Measurements from ENCODE around the gene BTBD6.

DNA sequence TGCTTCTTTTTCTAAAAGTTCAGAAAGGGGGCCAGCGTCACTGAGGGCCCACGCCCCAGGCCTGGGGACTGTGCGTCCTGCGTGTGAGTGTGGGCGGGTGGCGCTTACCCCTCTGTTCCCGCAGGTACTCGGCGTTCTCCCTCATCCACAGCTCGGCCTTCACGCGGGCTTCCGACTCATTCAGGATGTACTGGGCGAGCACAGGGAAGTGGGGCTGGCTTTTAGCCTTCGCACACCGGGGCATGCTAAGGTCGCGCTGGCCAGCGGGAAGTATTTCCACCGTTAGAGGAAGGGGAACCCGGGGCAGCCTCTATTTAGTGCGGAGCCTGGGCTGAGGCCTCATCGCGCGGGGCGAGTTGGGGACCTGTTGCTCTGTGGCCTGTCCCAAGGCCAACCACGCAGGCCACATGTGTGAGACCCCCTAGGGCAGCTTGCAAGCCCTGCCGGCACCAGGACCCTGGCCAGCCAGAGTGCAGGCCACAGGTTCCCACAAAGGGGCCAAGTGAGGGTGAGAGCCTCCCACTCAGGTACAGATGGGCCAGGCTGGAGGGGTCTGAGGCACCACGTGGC lies 29.2 kb upstream of the BTBD6 start:
- TF ChIP-seq, protein P1, sequence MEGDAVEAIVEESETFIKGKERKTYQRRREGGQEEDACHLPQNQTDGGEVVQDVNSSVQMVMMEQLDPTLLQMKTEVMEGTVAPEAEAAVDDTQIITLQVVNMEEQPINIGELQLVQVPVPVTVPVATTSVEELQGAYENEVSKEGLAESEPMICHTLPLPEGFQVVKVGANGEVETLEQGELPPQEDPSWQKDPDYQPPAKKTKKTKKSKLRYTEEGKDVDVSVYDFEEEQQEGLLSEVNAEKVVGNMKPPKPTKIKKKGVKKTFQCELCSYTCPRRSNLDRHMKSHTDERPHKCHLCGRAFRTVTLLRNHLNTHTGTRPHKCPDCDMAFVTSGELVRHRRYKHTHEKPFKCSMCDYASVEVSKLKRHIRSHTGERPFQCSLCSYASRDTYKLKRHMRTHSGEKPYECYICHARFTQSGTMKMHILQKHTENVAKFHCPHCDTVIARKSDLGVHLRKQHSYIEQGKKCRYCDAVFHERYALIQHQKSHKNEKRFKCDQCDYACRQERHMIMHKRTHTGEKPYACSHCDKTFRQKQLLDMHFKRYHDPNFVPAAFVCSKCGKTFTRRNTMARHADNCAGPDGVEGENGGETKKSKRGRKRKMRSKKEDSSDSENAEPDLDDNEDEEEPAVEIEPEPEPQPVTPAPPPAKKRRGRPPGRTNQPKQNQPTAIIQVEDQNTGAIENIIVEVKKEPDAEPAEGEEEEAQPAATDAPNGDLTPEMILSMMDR (IDR thresholded peaks at IDR 0.05): no peak
- TF ChIP-seq, protein P2, sequence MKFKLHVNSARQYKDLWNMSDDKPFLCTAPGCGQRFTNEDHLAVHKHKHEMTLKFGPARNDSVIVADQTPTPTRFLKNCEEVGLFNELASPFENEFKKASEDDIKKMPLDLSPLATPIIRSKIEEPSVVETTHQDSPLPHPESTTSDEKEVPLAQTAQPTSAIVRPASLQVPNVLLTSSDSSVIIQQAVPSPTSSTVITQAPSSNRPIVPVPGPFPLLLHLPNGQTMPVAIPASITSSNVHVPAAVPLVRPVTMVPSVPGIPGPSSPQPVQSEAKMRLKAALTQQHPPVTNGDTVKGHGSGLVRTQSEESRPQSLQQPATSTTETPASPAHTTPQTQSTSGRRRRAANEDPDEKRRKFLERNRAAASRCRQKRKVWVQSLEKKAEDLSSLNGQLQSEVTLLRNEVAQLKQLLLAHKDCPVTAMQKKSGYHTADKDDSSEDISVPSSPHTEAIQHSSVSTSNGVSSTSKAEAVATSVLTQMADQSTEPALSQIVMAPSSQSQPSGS (CRISPR knock-in tag; IDR thresholded peaks at IDR 0.05; ENCODE audit: borderline replicate concordance, low read depth): no peak
- TF ChIP-seq, protein P3, sequence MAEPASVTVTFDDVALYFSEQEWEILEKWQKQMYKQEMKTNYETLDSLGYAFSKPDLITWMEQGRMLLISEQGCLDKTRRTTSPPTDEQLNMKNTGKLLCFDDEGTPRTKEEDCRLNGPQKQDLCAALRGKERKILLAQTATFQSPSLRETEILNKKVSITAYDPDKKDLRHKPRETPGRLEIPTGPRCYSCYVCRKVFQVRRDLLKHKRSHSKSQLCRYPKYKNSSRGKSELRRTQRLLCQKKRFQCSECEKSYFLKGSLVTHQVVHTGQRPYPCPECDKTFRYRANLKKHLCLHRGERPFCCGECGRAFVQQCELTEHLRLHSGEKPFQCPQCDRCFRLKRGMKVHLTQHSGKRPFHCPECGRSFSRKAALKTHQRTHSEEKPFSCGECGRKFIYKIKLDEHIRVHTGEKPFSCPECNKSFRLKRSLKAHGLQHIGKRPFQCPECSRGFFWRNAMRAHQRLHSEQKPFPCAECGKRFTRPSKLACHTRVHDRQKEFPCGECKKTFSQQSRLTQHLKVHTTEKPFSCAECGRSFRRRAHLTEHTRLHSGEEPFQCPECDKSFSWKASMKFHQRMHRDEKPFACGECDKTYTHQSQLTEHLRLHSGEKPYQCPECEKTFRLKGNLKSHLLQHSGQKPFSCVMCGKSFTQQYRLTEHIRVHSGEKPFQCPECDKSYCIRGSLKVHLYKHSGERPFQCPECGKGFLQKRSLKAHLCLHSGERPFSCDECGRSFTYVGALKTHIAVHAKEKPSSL (CRISPR knock-in tag; conservative IDR thresholded peaks at IDR 0.05): no peak
- TF ChIP-seq, protein P4, sequence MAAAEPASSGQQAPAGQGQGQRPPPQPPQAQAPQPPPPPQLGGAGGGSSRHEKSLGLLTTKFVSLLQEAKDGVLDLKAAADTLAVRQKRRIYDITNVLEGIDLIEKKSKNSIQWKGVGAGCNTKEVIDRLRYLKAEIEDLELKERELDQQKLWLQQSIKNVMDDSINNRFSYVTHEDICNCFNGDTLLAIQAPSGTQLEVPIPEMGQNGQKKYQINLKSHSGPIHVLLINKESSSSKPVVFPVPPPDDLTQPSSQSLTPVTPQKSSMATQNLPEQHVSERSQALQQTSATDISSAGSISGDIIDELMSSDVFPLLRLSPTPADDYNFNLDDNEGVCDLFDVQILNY (CRISPR knock-in tag; IDR thresholded peaks at IDR 0.05): no peak
- TF ChIP-seq ZNF121 (CRISPR knock-in tag; IDR thresholded peaks at IDR 0.05) (no peak), SP1 (CRISPR knock-in tag; conservative IDR thresholded peaks at IDR 0.05) (no peak), NR1H2 (CRISPR knock-in tag; IDR thresholded peaks at IDR 0.05) (no peak), JUN (CRISPR knock-in tag; IDR thresholded peaks at IDR 0.05) (no peak)
- TF ChIP-seq, protein P5, sequence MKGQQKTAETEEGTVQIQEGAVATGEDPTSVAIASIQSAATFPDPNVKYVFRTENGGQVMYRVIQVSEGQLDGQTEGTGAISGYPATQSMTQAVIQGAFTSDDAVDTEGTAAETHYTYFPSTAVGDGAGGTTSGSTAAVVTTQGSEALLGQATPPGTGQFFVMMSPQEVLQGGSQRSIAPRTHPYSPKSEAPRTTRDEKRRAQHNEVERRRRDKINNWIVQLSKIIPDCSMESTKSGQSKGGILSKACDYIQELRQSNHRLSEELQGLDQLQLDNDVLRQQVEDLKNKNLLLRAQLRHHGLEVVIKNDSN (CRISPR knock-in tag; IDR thresholded peaks at IDR 0.05): no peak
- TF ChIP-seq, protein P6, sequence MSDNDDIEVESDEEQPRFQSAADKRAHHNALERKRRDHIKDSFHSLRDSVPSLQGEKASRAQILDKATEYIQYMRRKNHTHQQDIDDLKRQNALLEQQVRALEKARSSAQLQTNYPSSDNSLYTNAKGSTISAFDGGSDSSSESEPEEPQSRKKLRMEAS (CRISPR knock-in tag; IDR thresholded peaks at IDR 0.05): no peak
- TF ChIP-seq, protein P7, sequence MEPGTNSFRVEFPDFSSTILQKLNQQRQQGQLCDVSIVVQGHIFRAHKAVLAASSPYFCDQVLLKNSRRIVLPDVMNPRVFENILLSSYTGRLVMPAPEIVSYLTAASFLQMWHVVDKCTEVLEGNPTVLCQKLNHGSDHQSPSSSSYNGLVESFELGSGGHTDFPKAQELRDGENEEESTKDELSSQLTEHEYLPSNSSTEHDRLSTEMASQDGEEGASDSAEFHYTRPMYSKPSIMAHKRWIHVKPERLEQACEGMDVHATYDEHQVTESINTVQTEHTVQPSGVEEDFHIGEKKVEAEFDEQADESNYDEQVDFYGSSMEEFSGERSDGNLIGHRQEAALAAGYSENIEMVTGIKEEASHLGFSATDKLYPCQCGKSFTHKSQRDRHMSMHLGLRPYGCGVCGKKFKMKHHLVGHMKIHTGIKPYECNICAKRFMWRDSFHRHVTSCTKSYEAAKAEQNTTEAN (CRISPR knock-in tag; IDR thresholded peaks at IDR 0.05): no peak
- TF ChIP-seq, protein P8, sequence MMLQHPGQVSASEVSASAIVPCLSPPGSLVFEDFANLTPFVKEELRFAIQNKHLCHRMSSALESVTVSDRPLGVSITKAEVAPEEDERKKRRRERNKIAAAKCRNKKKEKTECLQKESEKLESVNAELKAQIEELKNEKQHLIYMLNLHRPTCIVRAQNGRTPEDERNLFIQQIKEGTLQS (CRISPR knock-in tag; conservative IDR thresholded peaks at IDR 0.05): no peak
- TF ChIP-seq, protein P9, sequence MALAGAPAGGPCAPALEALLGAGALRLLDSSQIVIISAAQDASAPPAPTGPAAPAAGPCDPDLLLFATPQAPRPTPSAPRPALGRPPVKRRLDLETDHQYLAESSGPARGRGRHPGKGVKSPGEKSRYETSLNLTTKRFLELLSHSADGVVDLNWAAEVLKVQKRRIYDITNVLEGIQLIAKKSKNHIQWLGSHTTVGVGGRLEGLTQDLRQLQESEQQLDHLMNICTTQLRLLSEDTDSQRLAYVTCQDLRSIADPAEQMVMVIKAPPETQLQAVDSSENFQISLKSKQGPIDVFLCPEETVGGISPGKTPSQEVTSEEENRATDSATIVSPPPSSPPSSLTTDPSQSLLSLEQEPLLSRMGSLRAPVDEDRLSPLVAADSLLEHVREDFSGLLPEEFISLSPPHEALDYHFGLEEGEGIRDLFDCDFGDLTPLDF (CRISPR knock-in tag; IDR thresholded peaks at IDR 0.05): no peak
